AG04450 (cell line): ENCODE measurements around the gene GRID1. TPM values are rescaled to one million over a fixed set of nuclear protein-coding genes. Genes with fewer than 3 reads are reported as not detected.
"Not testable (repeated sequence)": the region's sequence is repeated elsewhere in the genome, so short reads cannot be mapped to it uniquely, and the experiment has no call there.

ENCODE experiments used
- CTCF ChIA-PET: fragments of 300-600, 350-600 bp; formaldehyde crosslinking; extraction: SDS; loops from one replicate; lab custom pipeline; 2022; ENCODE audit warnings: antibody characterized with exemption, inconsistent platforms; lab: Charles Lee
- POLR2A ChIA-PET: fragments of 350-600 bp; formaldehyde crosslinking; extraction: SDS; loops from one replicate; lab custom pipeline; 2021; ENCODE audit warnings: antibody characterized with exemption, inconsistent platforms; lab: Yijun Ruan, JAX
- DNase-seq: peaks from one replicate; pipeline ENCODE4 v3.0.0-alpha.2; 2011; ENCODE audit warnings: low read depth, low spot score
- H3K27ac ChIP-seq: one replicate; pipeline ENCODE4 v1.5.1; 2012; ENCODE audit warnings: low read depth, low read length, control low read depth
- H3K27me3 ChIP-seq: one replicate; pipeline ENCODE4 v1.6.0; 2012; ENCODE audit warnings: low read length; ENCODE audit not compliant: control insufficient read depth, insufficient read depth
- H3K4me3 ChIP-seq: 2 replicates; pipeline ENCODE4 v1.5.1; 2011; ENCODE audit warnings: mild to moderate bottlenecking, low read depth, low read length, control low read depth
- H3K9me3 ChIP-seq: 2 replicates; pipeline ENCODE4 v1.5.1; 2012; ENCODE audit warnings: low read length; ENCODE audit not compliant: control insufficient read depth, insufficient read depth
- polyA plus RNA-seq: library from polyadenylated mRNA; depleted of rRNA; stranded (reverse); fragments of >200 nt; gene quantifications from 2 replicates; pipeline ENCODE4 v1.2.3, GENCODE V29; 2011
- TF ChIP-seq, protein P1 (sequence below): IDR thresholded peaks from 2 replicates; pipeline ENCODE4 v1.5.1; 2011; ENCODE audit warnings: low read depth, low read length, control low read depth, inconsistent platforms

Gene GRID1
- polyA plus RNA-seq, 1 experiment = not detected

DNA sequence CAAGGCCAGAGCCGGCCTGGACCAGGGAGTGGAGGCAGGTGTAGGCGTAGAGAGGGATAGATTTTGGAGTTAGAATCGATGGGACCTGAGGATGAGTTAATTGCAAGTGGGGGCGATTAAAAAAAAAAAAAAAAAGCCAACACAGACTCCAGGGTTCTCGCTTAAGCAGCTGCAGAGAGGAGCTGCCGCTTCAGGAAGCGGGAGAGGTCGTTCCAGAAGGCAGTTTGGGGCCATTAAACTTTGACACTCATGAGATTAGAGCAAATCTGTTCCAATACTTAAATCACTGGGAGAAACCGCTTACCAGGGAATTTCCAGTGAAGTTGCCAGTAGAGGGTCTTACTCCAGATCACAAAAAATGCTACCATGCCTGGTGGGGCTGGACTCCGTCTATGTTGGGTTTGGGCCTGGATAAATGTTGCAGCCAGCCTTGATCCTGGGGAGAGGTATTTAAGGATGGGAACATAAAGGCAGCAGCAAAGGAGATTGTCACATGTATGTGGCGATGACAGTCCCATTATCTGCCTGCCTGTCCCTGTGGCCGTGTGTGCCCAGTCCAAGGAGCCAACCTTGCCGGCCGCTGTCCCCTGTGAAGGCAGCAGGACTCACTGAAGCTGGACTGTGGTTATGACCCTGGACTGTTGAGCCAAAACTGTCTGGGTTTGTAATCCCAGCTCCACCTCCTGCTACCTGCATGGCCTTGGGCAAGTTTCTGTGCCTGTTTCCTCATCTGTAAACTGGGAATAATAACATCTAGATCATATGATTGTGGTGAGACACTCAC is 23.9 kb upstream of the GRID1 start:
- CTCF ChIA-PET = interaction anchor here (1.8 kb wide), 1 partner anchor 9 kb away, joined by 8 read pairs; no protein-coding TSS in a partner anchor
- H3K9me3 ChIP-seq = no peaks in the 10 kb centered on the region; the same call in 1 of the 2 replicates
- TF ChIP-seq, protein P1, sequence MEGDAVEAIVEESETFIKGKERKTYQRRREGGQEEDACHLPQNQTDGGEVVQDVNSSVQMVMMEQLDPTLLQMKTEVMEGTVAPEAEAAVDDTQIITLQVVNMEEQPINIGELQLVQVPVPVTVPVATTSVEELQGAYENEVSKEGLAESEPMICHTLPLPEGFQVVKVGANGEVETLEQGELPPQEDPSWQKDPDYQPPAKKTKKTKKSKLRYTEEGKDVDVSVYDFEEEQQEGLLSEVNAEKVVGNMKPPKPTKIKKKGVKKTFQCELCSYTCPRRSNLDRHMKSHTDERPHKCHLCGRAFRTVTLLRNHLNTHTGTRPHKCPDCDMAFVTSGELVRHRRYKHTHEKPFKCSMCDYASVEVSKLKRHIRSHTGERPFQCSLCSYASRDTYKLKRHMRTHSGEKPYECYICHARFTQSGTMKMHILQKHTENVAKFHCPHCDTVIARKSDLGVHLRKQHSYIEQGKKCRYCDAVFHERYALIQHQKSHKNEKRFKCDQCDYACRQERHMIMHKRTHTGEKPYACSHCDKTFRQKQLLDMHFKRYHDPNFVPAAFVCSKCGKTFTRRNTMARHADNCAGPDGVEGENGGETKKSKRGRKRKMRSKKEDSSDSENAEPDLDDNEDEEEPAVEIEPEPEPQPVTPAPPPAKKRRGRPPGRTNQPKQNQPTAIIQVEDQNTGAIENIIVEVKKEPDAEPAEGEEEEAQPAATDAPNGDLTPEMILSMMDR = no peak
- peaks cover 45% of the 10 kb centered on the region for H3K27me3 ChIP-seq
- POLR2A ChIA-PET = no interaction called here
- no peak for DNase-seq
- no peak overlapping the region for H3K27ac ChIP-seq
- H3K4me3 ChIP-seq = no peak overlapping the region

DNA sequence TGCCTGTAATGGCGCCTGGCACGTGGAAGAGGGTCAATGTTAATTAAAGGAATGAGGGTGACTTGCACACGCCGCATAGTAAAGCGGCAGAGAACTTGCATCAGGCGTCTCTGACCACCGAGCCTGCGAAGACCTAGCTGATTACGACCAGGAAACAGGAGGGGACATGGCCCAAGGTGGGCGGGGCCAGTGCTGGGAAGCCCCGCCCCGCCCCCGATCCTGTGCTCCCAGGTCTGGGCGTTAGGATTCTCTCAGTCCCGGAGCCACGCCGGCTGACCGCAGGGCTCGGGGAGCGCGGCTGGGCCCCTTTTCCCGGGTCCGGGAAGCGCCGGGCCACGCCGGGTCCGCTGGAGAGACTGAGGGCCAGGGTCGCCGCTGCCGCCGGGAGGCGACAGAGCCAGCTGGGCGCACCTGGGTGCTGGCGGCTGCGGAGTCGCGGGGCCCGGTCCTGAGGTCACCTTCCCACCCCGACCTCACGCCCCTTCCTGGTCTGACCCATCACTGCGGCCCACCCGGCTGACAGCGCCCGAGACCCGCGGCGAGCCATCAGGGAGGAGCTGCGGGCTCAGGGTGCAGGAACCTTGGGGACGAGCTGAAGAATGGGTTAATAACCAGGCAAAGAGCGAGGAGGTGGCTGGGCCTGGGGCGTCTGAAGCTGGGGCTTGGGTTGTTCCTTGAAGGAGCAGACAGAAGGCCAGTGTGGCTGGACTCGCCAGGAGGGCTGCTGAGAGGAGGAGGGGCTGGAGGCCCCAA is 23.0 kb upstream of the GRID1 start:
- no peaks in the 10 kb centered on the region; the same call in 1 of the 2 replicates for H3K9me3 ChIP-seq
- ChIA-PET CTCF (no interaction called here), POLR2A (no interaction called here)
- no peak overlapping the region for H3K27ac ChIP-seq
- TF ChIP-seq, protein P1 = no peak
- peaks cover 46% of the 10 kb centered on the region for H3K27me3 ChIP-seq
- no peak for DNase-seq
- peak overlapping the region; percentile 39 for H3K4me3 ChIP-seq

DNA sequence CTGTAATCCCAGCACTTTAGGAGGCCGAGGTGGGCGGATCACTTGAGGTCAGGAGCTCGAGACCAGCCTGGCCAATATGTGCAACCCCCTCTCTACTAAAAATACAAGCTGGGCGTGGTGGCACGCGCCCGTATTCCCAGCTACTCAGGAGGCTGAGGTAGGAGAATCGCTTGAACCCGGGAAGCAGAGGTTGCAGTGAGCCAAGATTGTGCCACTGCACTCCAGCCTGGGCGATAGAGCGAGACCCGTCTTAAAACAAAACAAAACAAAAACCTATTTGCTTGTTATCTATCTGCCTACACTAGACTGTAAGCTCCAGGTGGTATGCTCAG is 22.5 kb upstream of the GRID1 start:
- POLR2A ChIA-PET, H3K27ac ChIP-seq, DNase-seq, H3K9me3 ChIP-seq, CTCF ChIA-PET: not testable (repeated sequence)
- H3K27me3 ChIP-seq = peaks cover 46% of the 10 kb centered on the region
- H3K4me3 ChIP-seq = peak overlapping the region; percentile 39

DNA sequence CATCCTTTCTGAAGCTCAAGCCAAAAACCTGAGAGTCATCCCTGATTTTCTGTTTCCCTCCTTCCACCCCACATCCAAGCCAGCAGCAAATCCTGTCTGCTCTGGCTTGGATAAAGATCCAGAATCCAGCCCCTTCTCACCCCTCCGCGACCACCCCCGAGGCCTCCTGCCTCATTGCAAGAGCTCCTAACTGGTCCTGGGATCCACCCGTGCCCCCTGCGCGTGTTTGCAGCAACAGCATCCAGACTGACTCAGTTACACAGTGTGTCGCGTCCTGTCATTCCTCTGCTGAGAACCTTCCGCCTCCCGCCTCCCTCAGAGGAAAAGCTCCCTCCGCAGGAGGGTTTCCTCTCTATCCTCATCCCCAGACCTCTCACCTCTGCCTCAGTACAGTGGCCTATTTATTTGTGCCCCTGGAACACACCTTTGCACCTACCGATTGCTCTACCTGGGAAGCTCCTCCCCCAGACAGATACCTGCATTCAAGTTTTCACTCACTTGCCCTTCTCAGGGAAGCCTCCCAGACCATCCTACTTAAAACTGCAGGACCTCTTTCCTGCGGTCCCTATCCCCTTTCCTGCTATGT is 21.6 kb upstream of the GRID1 start:
- no peaks in the 10 kb centered on the region; the same call in 1 of the 2 replicates for H3K9me3 ChIP-seq
- TF ChIP-seq, protein P1 = no peak
- peaks cover 46% of the 10 kb centered on the region for H3K27me3 ChIP-seq
- ChIA-PET CTCF (interaction anchor here (0.7 to 1.4 kb wide), 3 partner anchors 12 to 1848 kb away, joined by 3 to 9 read pairs (median 8); no protein-coding TSS in a partner anchor), POLR2A (no interaction called here)
- no peak for DNase-seq
- no peak overlapping the region for H3K4me3 ChIP-seq
- H3K27ac ChIP-seq = no peak overlapping the region

DNA sequence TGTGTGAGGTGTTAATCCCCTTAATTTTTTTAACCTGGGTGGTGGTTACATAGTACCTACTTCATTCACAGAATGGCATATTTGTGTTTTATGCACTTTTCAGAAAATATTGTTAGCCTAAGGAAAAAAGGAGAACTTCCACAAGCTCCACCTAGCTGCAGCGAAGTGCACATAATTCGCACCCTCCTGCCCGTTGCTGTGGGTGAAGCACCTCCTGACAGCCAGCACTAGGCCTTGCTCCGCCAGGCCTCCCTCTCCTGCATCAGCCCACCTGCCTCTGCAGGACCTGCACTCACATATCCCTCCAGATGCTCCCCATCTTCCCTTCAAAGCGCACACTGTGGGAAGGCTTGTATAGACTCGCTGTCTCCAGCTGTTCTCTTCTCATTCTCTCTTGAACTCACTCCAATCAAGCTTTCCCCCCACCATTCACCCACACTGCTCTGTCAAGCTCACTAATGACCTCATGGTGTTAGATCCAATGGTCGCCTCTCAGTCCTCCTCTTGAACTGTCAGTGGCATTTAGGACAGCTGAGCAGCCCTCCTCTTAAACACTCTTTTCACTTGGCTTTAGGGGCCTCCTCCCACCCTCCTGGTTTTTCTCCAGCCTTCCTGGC is 20.7 kb upstream of the GRID1 start:
- no peak overlapping the region for H3K27ac ChIP-seq
- H3K4me3 ChIP-seq = no peak overlapping the region
- CTCF ChIA-PET = interaction anchor here (1.4 kb wide), 2 partner anchors 13 to 1847 kb away, joined by 3 to 8 read pairs; no protein-coding TSS in a partner anchor
- peaks cover 41% of the 10 kb centered on the region for H3K27me3 ChIP-seq
- no peaks in the 10 kb centered on the region; the same call in 1 of the 2 replicates for H3K9me3 ChIP-seq
- TF ChIP-seq, protein P1 = peak; percentile 19; the same call in 1 of the 2 replicates
- no peak for DNase-seq
- POLR2A ChIA-PET = no interaction called here
